Activated T-cell treated with anti-CD3 and anti-CD28 coated beads, Interleukin-2, amount 50 U/mL, for 4 hours (primary cell): ENCODE results near the gene PTPRK. TPM values are rescaled to one million over a fixed set of nuclear protein-coding genes. Genes with fewer than 3 reads are reported as not detected.

ENCODE experiments used
- ATAC-seq, 2 donors: fragments of 200-7000 bp; cut with Tn5 transposase; one replicate each; pipeline ENCODE4 v1.10.0; 2021
- DNase-seq: peaks from one replicate; pipeline ENCODE4 v3.0.0-alpha.2; 2020
- H3K27me3 Mint-ChIP-seq: one replicate; pipeline ENCODE4 v1.8.0; 2021; ENCODE audit warnings: low read depth, mixed read lengths
- H3K36me3 Mint-ChIP-seq: one replicate; pipeline ENCODE4 v1.8.0; 2022; ENCODE audit warnings: mixed read lengths; ENCODE audit not compliant: insufficient read depth
- H3K4me1 Mint-ChIP-seq: one replicate; pipeline ENCODE4 v1.8.0; 2021; ENCODE audit warnings: low read depth, mixed read lengths
- H3K4me3 Mint-ChIP-seq: one replicate; pipeline ENCODE4 v1.8.0; 2021; ENCODE audit warnings: mild to moderate bottlenecking, moderate library complexity, mixed read lengths
- H3K9me3 Mint-ChIP-seq: one replicate; pipeline ENCODE4 v1.8.0; 2021; ENCODE audit warnings: mixed read lengths
- total RNA-seq, 3 donors: library from RNA; stranded (reverse); gene quantifications; one replicate each; pipeline ENCODE4 v1.2.1, GENCODE V29; 2021

PTPRK gene
- total RNA-seq, 3 donors from 2014 or later, result 5.6 to 17.5 (median 11.6) TPM

DNA sequence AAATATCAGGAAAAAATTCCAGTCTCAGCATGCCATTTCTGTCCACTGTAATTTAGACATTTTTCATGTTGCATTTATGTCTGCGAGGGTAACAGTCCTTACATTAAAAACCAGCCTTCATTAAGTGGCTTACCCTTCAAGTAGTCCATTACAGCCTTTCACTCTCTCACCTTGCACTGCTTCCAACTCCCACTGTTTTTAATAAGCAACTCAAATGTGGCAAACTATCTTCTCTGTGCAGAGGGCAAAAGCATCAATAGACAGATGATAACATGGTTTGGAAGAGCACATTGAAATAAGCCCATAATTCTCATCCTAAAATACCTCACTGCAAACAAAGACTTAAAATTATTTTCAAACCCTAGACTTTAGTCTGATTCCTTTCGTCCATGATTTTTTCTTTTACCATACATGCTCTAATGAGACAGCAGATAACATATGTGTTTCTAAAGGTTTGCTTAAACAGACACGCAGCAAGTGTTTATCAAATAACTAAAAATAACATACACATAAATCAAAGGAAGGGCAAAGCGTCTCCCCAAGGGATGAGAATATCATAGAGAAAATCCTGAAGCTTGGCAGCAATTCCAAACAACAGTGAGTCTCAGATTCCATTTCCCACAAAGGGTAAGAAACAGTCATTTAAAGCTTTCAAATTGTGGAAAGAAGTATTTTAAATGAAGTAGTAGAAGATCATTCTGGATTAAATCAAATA is 130.4 kb downstream of the PTPRK start:
- H3K4me3 Mint-ChIP-seq, result no peak overlapping the region
- ATAC-seq, result no peak
- H3K36me3 Mint-ChIP-seq, result no peaks in the 10 kb centered on the region
- no peaks in the 10 kb centered on the region for H3K9me3 Mint-ChIP-seq
- no peaks in the 10 kb centered on the region for H3K27me3 Mint-ChIP-seq
- H3K4me1 Mint-ChIP-seq, result no peaks in the 10 kb centered on the region
- no peak for DNase-seq

DNA sequence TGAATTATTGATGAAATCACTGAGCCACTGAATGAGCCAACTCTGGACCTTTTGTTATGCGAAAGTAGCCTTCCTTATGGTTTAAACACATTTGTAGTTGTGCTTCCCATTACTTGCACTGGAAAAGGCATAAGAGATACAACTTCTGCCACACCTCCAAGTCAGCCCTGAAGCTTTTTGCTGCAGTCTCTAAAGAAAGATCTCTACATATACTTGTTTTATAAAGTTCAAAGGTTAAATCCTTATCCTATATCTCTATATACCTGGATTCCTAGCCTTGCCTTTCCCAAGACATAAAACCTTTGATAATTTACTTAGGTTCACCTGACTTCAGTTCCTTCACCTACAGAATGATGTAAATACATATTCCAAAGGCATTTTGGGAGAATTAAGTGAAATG is 132.0 kb downstream of the PTPRK start:
- H3K4me3 Mint-ChIP-seq, result no peak overlapping the region
- ATAC-seq (no peak), DNase-seq (no peak)
- no peaks in the 10 kb centered on the region for H3K4me1 Mint-ChIP-seq
- no peaks in the 10 kb centered on the region for H3K9me3 Mint-ChIP-seq
- H3K36me3 Mint-ChIP-seq, result no peaks in the 10 kb centered on the region
- no peaks in the 10 kb centered on the region for H3K27me3 Mint-ChIP-seq

DNA sequence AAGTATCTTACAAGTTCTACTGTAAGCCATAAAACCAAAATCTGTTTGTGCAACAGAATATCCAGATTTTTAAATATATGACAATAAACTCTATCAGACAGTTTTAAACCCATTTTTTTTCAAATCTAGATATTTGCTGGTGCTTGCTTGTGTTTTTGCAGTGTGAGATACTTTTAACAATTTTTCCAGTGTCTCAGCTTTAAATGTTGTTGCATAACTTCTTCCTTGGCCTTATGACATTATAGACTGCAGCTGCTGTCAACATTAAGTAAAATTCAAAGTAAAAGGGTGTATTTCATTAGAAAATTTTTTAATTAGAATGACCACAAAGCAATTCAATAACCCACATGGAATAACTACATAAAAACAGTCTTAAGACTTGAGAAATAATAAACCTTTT is 139.5 kb downstream of the PTPRK start:
- no peaks in the 10 kb centered on the region for H3K36me3 Mint-ChIP-seq

DNA sequence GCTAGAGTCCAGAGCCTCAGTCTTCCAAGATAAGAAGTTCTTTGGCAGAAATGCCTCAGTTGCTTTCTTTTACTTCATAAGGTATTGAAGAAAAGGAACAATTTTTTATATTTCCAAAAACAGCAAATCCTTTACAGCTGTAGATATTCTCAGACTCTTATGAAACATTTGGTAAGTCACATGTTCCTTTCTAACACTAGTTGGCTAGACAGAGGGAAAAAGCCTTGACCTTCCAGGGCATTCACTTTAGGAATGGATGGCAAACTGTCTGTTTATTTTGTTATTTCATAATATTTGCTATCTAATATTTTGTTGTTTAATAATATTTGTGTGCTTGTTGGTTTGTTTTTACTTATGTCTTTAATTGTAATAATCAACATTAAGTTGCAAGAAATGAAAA is 140.8 kb downstream of the PTPRK start:
- DNase-seq (no peak), ATAC-seq (no peak)
- Mint-ChIP-seq H3K27me3 (no peaks in the 10 kb centered on the region), H3K4me3 (no peak overlapping the region), H3K9me3 (peaks cover 15% of the 10 kb centered on the region), H3K36me3 (no peaks in the 10 kb centered on the region), H3K4me1 (no peaks in the 10 kb centered on the region)

More for the DNA sequence above, 139.5 kb downstream of the PTPRK start:
- DNase-seq (no peak), ATAC-seq (no peak)
- Mint-ChIP-seq H3K4me3 (no peak overlapping the region), H3K9me3 (peaks cover 11% of the 10 kb centered on the region), H3K4me1 (no peaks in the 10 kb centered on the region), H3K27me3 (no peaks in the 10 kb centered on the region)

DNA sequence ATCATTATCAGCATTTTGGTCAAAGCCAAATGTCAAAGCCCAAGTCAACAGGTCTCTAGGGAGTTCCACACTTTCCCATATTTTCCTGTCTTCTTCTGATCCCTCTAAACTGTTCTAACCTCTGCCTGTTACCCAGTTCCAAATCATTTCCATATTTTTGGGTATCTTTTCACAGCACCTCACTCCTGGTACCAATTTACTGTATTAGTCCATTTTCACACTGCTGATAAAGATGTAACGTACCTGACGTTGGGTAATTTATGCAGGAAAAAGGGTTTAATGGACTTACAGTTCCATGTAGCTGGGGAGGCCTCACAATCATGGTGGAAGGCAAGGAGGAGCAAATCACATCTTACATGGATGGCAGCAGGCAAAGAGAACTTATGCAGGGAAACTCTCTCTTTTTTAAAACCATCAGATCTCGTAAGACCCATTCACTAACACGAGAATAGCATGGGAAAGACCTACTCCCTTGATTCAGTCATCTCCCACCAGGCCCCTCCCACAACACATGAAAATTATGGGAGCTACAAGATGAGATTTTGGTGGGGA is 143.4 kb downstream of the PTPRK start:
- peaks cover 15% of the 10 kb centered on the region for H3K9me3 Mint-ChIP-seq
- H3K4me1 Mint-ChIP-seq, result no peaks in the 10 kb centered on the region
- H3K4me3 Mint-ChIP-seq, result no peak overlapping the region
- no peaks in the 10 kb centered on the region for H3K36me3 Mint-ChIP-seq
- no peaks in the 10 kb centered on the region for H3K27me3 Mint-ChIP-seq
- ATAC-seq (no peak), DNase-seq (no peak)

DNA sequence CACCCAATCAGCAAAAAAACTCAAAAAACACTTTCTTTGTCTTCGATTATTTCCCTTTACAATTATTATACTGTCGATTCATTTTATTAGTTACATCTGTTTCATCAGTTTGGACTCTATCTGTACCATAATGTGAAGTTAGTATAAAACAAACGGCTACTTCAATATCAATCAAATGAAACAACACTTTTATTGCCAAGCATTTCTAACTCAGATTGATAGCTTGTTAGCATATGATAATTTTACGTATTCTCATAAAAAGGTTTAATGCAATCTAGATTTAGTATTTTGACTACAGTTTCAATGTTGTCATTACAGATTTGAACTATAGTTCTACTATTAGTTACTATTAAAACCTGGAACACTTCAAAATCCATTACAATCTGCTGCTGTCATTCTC is 149.3 kb downstream of the PTPRK start:
- H3K27me3 Mint-ChIP-seq, result no peaks in the 10 kb centered on the region
- no peak overlapping the region for H3K4me3 Mint-ChIP-seq
- no peak for DNase-seq
- H3K9me3 Mint-ChIP-seq, result peaks cover 6% of the 10 kb centered on the region
- no peaks in the 10 kb centered on the region for H3K4me1 Mint-ChIP-seq
- no peaks in the 10 kb centered on the region for H3K36me3 Mint-ChIP-seq
- no peak for ATAC-seq

DNA sequence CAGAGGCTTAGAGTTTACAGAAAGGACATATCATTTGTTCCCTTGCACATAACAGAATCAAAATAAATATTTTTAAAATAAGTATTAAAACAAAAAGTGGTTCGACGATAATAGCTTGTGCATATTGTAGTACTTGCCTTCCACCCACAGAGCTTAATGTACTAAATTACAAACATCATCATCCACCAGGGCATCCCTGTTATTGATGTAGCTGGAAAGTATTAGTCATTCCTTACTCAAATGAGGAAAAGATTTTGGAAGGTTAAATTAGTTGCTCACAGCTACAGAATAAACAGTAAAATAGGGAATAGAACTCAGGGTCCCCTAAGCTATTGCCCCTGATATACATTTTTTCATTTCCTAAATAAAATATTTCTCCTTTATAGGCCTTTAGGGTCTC is 150.3 kb downstream of the PTPRK start:
- Mint-ChIP-seq H3K36me3 (no peaks in the 10 kb centered on the region), H3K27me3 (no peaks in the 10 kb centered on the region), H3K4me3 (no peak overlapping the region), H3K4me1 (no peaks in the 10 kb centered on the region), H3K9me3 (no peaks in the 10 kb centered on the region)
- ATAC-seq (no peak), DNase-seq (no peak)

DNA sequence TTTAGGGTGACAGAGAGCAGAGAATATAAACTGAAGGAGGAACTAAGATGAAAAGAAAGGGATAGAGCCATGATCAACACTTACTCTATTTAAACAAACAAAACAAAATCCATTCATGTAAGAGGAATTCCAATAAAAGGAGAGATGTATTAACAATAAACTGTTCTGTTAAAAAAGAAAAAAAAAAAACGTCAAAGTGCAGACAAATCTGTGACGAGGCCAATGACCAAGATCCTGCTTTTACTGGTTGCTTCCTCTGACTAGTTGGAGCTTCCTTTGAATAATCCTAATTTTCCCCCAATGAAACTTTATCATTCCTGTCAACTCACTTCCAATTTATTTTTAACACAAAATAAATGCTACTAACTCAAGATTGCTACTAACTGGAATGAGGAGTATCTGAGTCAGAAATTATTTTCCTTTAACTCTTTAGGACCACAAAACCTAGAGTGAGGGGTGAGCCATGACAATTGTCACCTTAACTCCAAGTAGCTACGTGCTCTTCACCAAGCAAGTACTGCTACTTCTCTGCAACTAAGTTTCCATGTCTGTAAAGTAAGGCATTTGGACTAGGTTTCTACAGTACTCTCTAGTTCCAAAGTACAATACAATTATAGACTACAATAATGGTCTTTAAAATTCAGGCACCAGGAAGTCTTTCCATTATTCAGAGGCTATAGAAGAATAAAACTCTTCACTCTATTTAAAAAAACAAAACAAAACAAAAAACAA is 152.0 kb downstream of the PTPRK start:
- Mint-ChIP-seq H3K36me3 (no peaks in the 10 kb centered on the region), H3K27me3 (no peaks in the 10 kb centered on the region), H3K4me3 (no peak overlapping the region), H3K9me3 (no peaks in the 10 kb centered on the region), H3K4me1 (no peaks in the 10 kb centered on the region)
- no peak for ATAC-seq
- DNase-seq, result no peak

DNA sequence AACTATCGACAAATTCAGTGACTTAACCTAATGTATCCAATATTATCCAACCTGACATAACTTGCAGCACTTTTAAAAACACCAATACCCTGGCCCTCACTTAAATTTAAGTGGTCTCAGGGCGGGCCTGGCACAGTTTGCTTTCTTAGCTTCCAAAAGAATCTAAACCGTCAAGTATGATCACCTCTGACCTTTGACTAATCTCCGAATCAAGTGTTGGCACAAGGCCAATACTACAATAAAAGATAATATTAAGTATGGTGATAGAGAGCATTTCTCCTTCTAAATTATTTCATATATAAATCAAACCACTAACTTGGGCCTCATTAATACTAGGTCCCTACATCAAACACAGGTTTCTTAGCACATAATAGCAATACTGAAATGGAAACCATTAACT is 153.0 kb downstream of the PTPRK start:
- no peaks in the 10 kb centered on the region for H3K27me3 Mint-ChIP-seq
- H3K36me3 Mint-ChIP-seq, result no peaks in the 10 kb centered on the region
- no peaks in the 10 kb centered on the region for H3K4me1 Mint-ChIP-seq
- no peak for DNase-seq
- no peaks in the 10 kb centered on the region for H3K9me3 Mint-ChIP-seq
- H3K4me3 Mint-ChIP-seq, result no peak overlapping the region
- no peak for ATAC-seq

DNA sequence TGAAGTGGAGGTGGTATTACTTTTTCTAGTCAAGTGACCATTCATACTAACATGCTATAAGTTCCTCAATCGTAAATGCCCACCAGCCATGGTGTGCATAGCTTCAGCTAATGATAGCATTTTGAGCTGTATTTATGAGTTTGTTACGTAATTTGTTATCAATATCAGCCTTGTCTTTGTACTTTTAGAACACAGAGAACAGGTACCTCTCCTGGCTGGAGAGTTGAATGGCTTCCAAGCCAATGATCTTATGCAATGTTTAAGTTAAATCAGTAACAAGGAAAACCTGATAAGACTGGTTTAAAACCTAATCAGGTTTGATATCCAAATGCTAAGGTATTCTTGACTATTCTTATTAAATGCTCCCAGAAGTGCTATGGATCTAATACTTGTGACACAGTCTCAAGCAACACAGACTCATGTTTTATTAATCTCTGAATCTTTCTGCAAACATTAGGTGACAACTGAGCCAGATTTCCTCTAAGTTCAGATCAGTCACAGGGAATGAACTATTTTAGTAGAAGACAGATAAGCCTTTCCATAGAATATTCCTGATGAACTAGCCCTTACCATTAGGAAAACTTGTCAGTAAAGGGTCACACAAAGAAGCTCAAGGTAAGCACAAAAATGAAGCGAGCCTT is 154.8 kb downstream of the PTPRK start:
- no peaks in the 10 kb centered on the region for H3K4me1 Mint-ChIP-seq
- H3K27me3 Mint-ChIP-seq, result no peaks in the 10 kb centered on the region
- H3K4me3 Mint-ChIP-seq, result no peak overlapping the region
- H3K9me3 Mint-ChIP-seq, result no peaks in the 10 kb centered on the region
- ATAC-seq (no peak), DNase-seq (no peak)
- no peaks in the 10 kb centered on the region for H3K36me3 Mint-ChIP-seq

DNA sequence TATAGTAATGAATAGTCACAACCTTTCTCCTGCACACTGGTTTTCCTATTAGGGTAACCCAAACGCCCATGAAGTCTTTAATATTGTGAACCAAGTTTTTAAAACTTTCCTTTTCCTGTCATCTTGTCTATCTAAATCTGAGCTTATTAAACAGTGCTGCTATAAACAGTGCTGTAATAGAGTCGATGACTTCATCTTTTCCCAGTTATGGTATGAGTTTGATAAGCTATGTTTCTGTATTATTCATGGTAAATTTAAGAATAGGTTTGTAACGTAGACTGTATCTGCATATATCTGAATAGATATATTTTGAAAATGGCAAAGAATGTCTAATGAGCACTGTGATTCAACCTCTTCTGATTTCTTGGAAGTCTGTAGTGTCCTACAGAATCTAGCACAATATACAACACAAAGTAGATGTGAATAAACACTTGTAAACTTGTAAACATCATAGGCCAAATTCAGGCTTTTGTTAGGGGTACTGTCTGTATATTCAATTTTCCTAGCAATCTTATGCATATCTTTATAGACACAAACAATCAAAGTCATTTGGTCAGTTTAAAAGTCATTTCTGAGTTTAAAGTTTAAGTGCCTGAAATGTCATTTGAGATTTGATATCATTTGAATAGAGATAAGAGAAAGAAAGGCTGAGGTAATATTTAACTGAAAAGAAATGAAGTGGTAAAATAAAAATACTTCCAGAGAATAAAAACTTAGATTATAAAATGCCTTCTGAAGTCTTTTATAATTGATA is 155.5 kb downstream of the PTPRK start:
- ATAC-seq, result no peak
- no peaks in the 10 kb centered on the region for H3K36me3 Mint-ChIP-seq
- H3K27me3 Mint-ChIP-seq, result no peaks in the 10 kb centered on the region
- DNase-seq, result no peak
- no peaks in the 10 kb centered on the region for H3K9me3 Mint-ChIP-seq
- H3K4me3 Mint-ChIP-seq, result no peak overlapping the region
- no peaks in the 10 kb centered on the region for H3K4me1 Mint-ChIP-seq

DNA sequence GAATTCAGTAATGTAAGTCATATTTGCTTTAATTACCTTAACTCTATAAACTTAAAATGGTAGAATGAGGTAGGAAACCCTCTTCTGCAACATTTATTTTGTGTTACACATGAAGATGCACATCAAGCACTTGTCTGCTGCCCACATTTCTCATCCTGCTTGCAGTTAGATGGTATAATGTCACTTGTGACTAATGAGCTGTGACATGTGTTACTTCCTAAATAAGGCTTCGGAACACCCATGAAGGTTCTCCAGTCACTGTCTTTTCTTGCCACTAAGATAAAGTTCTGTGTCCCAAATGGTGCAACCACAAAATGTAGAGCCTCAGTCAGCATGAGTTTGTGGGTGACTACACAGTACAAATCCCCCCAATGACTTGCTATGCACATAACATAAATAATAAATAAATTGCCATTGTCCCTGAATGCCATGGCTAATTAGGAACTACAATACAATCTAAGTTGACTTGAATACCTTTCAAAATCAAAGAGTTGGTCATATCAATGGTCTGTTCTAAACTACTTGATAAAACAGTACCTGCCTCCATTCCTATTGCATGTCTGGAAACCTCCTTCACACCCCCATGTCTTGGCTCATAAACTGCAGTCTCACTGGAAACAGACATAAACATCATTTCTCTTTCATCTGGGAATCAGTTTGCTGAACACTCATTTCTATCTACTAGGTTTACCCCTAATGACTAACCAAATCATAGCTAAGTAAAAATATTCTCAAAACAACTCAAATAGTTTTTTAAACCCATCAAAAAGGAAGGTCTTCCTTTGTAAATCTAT is 157.2 kb downstream of the PTPRK start:
- H3K27me3 Mint-ChIP-seq, result no peaks in the 10 kb centered on the region
- no peaks in the 10 kb centered on the region for H3K4me1 Mint-ChIP-seq
- DNase-seq (no peak), ATAC-seq (peak in 1 of 2 donors; percentile 41)
- H3K36me3 Mint-ChIP-seq, result no peaks in the 10 kb centered on the region
- no peaks in the 10 kb centered on the region for H3K9me3 Mint-ChIP-seq
- H3K4me3 Mint-ChIP-seq, result no peak overlapping the region

DNA sequence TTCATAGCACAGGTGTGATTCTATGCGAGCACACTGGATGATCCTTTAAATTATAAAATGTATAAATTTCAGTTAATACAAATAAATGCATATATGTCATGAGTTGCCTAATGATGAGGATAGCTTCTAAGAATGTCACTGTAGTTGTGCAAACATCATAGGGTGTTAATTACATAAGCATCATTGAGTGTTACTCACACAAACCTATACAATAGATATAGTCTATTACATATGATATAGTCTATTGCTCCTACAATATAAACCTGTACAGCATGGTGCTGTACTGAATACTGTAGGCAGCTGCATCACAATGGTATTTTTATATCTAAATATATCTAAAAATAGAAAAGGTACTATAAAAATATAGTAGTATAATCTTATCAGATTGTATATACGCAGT is 159.0 kb downstream of the PTPRK start:
- no peaks in the 10 kb centered on the region for H3K9me3 Mint-ChIP-seq
- H3K27me3 Mint-ChIP-seq, result no peaks in the 10 kb centered on the region
- ATAC-seq, result no peak
- DNase-seq, result no peak
- no peaks in the 10 kb centered on the region for H3K36me3 Mint-ChIP-seq
- no peaks in the 10 kb centered on the region for H3K4me1 Mint-ChIP-seq
- no peak overlapping the region for H3K4me3 Mint-ChIP-seq
